OCI-LY7 (cell line): ENCODE results near the gene PGK1. TPM values are rescaled to one million over a fixed set of nuclear protein-coding genes. Genes with fewer than 3 reads are reported as not detected.
"Not testable (repeated sequence)": the region's sequence is repeated elsewhere in the genome, so short reads cannot be mapped to it uniquely, and the experiment has no call there.

Experiments used
- BruUV-seq: library from RNA; stranded (reverse); fragments of 400-500 nt; replicated peaks from 2 replicates; lab custom pipeline; 2021; lab: Mats Ljungman, UMichigan
- CTCF ChIA-PET: fragments of 300-600 bp; sonication (Branson Sonifier 250); formaldehyde crosslinking; loops from one replicate; lab custom pipeline; 2022; ENCODE audit warnings: antibody characterized with exemption; ENCODE audit not compliant: unreplicated experiment; lab: Charles Lee
- POLR2A ChIA-PET: fragments of 300-600 bp; sonication (Branson Sonifier 250); formaldehyde crosslinking; loops from one replicate; lab custom pipeline; 2022; ENCODE audit warnings: antibody characterized with exemption; lab: Charles Lee
- DNase-seq: peaks from one replicate; pipeline ENCODE4 v3.0.0-alpha.2; 2015; ENCODE audit warnings: low spot score
- H2AFZ ChIP-seq: fragments of 200-600 bp; sonication (generic), shearing (Covaris generic); 2 replicates; pipeline ENCODE4 v1.6.1; 2014; ENCODE audit warnings: mild to moderate bottlenecking, antibody characterized with exemption, low read length, moderate library complexity
- H3K27ac ChIP-seq: fragments of 200-600 bp; sonication (generic); 2 replicates; pipeline ENCODE4 v1.5.1; 2014; ENCODE audit warnings: mixed run types, low read depth, mild to moderate bottlenecking, moderate library complexity, low read length, inconsistent platforms; ENCODE audit not compliant: poor library complexity, severe bottlenecking
- H3K36me3 ChIP-seq: fragments of 200-600 bp; sonication (generic); 2 replicates; pipeline ENCODE4 v1.6.1; 2014; ENCODE audit warnings: mild to moderate bottlenecking, antibody characterized with exemption, low read length, moderate library complexity, mixed read lengths; ENCODE audit not compliant: insufficient read depth
- H3K4me1 ChIP-seq: fragments of 200-600 bp; sonication (generic); 2 replicates; pipeline ENCODE4 v1.5.1; 2014; ENCODE audit warnings: mild to moderate bottlenecking, low read length; ENCODE audit not compliant: insufficient read depth, poor library complexity, severe bottlenecking
- H3K4me2 ChIP-seq: fragments of 200-600 bp; sonication (generic); 2 replicates; pipeline ENCODE4 v1.6.1; 2014; ENCODE audit warnings: mild to moderate bottlenecking, low read length
- H3K4me3 ChIP-seq: fragments of 200-600 bp; sonication (generic); 2 replicates; pipeline ENCODE4 v1.5.1; 2014; ENCODE audit warnings: mild to moderate bottlenecking, low read depth, low read length; ENCODE audit not compliant: poor library complexity, severe bottlenecking
- H3K79me2 ChIP-seq: fragments of 200-600 bp; sonication (generic); 2 replicates; pipeline ENCODE4 v1.6.1; 2016; ENCODE audit warnings: low read depth, mild to moderate bottlenecking, low read length, moderate library complexity, mixed read lengths; ENCODE audit not compliant: insufficient read depth
- H3K9me2 ChIP-seq: fragments of 200-600 bp; sonication (generic); 2 replicates; pipeline ENCODE4 v1.6.1; 2016; ENCODE audit warnings: mild to moderate bottlenecking, low read length, mixed read lengths; ENCODE audit not compliant: insufficient read depth
- H3K9me3 ChIP-seq: fragments of 200-600 bp; sonication (generic); 2 replicates; pipeline ENCODE4 v1.6.1; 2014; ENCODE audit warnings: mild to moderate bottlenecking, mixed run types, low read length, mixed read lengths
- H4K20me1 ChIP-seq: fragments of 200-600 bp; sonication (generic); 2 replicates; pipeline ENCODE4 v1.6.1; 2014; ENCODE audit warnings: mild to moderate bottlenecking, antibody characterized with exemption, low read length, moderate library complexity, mixed read lengths; ENCODE audit not compliant: insufficient read depth
- EZH2phosphoT487 ChIP-seq: fragments of 200-600 bp; sonication (generic); IDR thresholded peaks from 2 replicates; pipeline ENCODE4 v1.6.1; 2018; ENCODE audit warnings: low read depth, borderline replicate concordance, mild to moderate bottlenecking, mixed run types, antibody characterized with exemption, low read length, moderate library complexity, mixed read lengths
- intact Hi-C: fragments of 100-400 bp; cut with micrococcal nuclease; formaldehyde crosslinking; loops from one replicate; pipeline ENCODE4 v1.10.0; 2022; ENCODE audit not compliant: unreplicated experiment
- total RNA-seq, 2 experiments: library from RNA; depleted of rRNA in 1 of 2; stranded (reverse); fragments of >200 nt in 1 of 2; shearing (Covaris generic) in 1 of 2; gene quantifications; 2 replicates each; pipeline ENCODE4 v1.2.3, GENCODE V29; 2014 to 2022
- TF ChIP-seq, protein P1 (sequence below): fragments of 200-600 bp; sonication (generic); conservative IDR thresholded peaks from 2 replicates; pipeline ENCODE4 v1.5.1; 2014; ENCODE audit warnings: mild to moderate bottlenecking, antibody characterized with exemption, low read length, moderate library complexity, mixed read lengths

The PGK1 gene
- total RNA-seq, 2 experiments from 2014 or later, result 164 to 433 TPM

DNA sequence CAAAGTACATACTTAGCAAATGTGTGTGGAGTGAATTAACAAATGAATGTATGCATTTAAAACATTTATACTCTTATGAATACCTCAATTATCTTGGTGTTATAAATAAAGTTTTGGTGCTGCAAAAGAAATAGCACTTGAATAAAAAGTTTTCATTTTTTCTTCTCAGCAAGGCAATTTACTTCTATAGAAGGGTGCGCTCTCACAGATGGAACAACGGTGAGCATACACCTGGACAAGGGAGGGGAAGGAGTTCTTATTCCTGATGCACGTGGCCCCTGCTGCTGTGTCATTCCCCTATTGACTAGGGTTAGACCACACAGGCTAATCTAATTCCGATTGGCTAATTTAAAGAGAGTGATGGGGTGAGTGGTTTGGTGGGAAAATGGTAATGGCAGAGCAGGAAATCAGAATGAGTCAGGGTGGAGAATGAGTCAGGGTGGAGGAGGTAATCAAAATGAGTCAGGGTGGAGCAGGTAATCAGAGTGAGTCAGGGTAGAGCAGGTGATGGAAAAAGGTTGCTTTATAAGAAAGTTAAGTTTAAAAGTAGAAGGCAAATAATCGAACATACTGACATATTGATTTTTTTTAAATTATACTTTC, 28.2 kb upstream of the PGK1 start:
- intact Hi-C loops, result no loop called here
- Histone ChIP-seq H3K79me2 (no peaks in the 10 kb centered on the region), H3K36me3 (no peaks in the 10 kb centered on the region), H2AFZ (no peak overlapping the region), H3K4me3 (no peak overlapping the region), H3K9me3 (no peaks in the 10 kb centered on the region), H4K20me1 (no peaks in the 10 kb centered on the region), H3K4me2 (no peak overlapping the region), H3K4me1 (no peaks in the 10 kb centered on the region), H3K9me2 (no peaks in the 10 kb centered on the region), H3K27ac (no peak overlapping the region)
- POLR2A ChIA-PET, result interaction anchor here (0.7 kb wide), 1 partner anchor 459 kb away, joined by 3 read pairs; no protein-coding TSS in a partner anchor
- CTCF ChIA-PET, result no interaction called here
- BruUV-seq, result no TSS peak
- no peak for DNase-seq
- TF ChIP-seq EZH2phosphoT487, result no peak
- TF ChIP-seq, protein P1, sequence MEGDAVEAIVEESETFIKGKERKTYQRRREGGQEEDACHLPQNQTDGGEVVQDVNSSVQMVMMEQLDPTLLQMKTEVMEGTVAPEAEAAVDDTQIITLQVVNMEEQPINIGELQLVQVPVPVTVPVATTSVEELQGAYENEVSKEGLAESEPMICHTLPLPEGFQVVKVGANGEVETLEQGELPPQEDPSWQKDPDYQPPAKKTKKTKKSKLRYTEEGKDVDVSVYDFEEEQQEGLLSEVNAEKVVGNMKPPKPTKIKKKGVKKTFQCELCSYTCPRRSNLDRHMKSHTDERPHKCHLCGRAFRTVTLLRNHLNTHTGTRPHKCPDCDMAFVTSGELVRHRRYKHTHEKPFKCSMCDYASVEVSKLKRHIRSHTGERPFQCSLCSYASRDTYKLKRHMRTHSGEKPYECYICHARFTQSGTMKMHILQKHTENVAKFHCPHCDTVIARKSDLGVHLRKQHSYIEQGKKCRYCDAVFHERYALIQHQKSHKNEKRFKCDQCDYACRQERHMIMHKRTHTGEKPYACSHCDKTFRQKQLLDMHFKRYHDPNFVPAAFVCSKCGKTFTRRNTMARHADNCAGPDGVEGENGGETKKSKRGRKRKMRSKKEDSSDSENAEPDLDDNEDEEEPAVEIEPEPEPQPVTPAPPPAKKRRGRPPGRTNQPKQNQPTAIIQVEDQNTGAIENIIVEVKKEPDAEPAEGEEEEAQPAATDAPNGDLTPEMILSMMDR, result no peak

DNA sequence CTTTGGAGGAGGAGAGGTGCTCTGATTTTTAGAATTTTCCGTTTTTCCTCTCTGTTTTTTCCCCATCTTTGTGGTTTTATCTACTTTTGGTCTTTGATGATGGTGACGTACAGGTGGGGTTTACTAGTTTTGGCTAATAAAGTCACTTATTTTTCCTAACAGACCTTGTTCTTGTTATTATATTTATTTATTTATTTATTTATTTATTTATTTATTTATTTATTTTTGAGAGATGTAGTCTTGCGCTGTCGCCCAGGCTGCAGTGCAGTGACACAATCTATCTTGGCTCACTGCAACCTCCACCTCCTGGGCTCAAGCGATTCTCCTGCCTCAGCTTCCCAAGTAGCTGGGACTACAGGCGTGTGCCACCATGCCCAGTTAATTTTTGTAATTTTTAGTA, 22.6 kb upstream of the PGK1 start:
- H3K4me1 ChIP-seq, H3K9me2 ChIP-seq, H3K79me2 ChIP-seq, H3K36me3 ChIP-seq, H4K20me1 ChIP-seq, POLR2A ChIA-PET, H3K9me3 ChIP-seq, H2AFZ ChIP-seq, H3K4me3 ChIP-seq, CTCF ChIA-PET, BruUV-seq, H3K27ac ChIP-seq, intact Hi-C loops, DNase-seq, H3K4me2 ChIP-seq: not testable (repeated sequence)

DNA sequence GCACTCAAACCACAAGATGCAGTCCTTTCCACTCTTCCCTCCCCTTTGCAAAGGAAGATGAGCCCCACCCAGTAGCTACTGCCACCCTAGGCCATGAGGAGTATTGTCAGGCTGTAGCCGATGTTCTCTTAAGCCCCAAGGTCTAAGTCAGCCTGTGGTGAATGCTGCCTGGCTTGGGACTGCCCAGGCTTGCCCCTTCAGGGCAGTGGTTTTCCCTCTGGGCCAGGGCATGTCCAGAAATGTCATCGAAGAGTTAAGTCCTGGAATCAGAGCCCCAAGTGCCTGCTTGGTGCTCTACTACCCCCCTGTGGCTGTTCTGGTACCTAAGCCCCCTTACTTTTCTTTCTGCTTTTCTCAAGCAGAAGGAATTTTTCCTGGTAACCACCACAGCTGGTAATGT, 11.8 kb upstream of the PGK1 start:
- no peaks in the 10 kb centered on the region for H3K9me3 ChIP-seq
- BruUV-seq, result no TSS peak
- H4K20me1 ChIP-seq, result no peaks in the 10 kb centered on the region
- no peak overlapping the region for H3K4me2 ChIP-seq
- H3K4me3 ChIP-seq, result no peak overlapping the region
- H3K9me2 ChIP-seq, result no peaks in the 10 kb centered on the region
- no peaks in the 10 kb centered on the region for H3K36me3 ChIP-seq
- TF ChIP-seq EZH2phosphoT487, result no peak
- TF ChIP-seq, protein P1, result peak; percentile 59
- intact Hi-C loops, result no loop called here
- no peaks in the 10 kb centered on the region for H3K79me2 ChIP-seq
- no peak overlapping the region for H2AFZ ChIP-seq
- ChIA-PET POLR2A (interaction anchor here (0.6 kb wide), 1 partner anchor 484 kb away, joined by 3 read pairs; no protein-coding TSS in a partner anchor), CTCF (interaction anchor here (0.6 kb wide), 1 partner anchor 1535 kb away, joined by 3 read pairs; no protein-coding TSS in a partner anchor)
- DNase-seq, result peak; percentile 7
- H3K27ac ChIP-seq, result no peak overlapping the region
- no peaks in the 10 kb centered on the region for H3K4me1 ChIP-seq
